GM12875 (cell line): ENCODE measurements around the gene ZDHHC14.

Experiments used
- H3K4me3 ChIP-seq: one replicate; pipeline ENCODE4 v1.5.1; 2011; ENCODE audit warnings: low read depth, low read length, control low read depth
- CTCF ChIP-seq: IDR thresholded peaks from 2 replicates; pipeline ENCODE4 v1.5.1; 2011; ENCODE audit warnings: low read depth, mild to moderate bottlenecking, control low read depth, inconsistent platforms, low read length, moderate library complexity, borderline replicate concordance; ENCODE audit not compliant: insufficient read depth

The ZDHHC14 gene

GRCh38 chr6:157608221-157609075 is 227.5 kb downstream of the ZDHHC14 start:
- H3K4me3 ChIP-seq, result no peak overlapping the region
- no peak for TF ChIP-seq CTCF

- no peak for TF ChIP-seq CTCF
Observed at GRCh38 chr6:157609117-157609516, 228.1 kb downstream of the ZDHHC14 start.

GRCh38 chr6:157609556-157609955 is 228.6 kb downstream of the ZDHHC14 start:
- no peak for TF ChIP-seq CTCF
- no peak overlapping the region for H3K4me3 ChIP-seq

More at GRCh38 chr6:157609117-157609516, 228.1 kb downstream of the ZDHHC14 start:
- no peak overlapping the region for H3K4me3 ChIP-seq

- no peak for TF ChIP-seq CTCF
- H3K4me3 ChIP-seq, result no peak overlapping the region
Observed at GRCh38 chr6:157610451-157610999, 229.5 kb downstream of the ZDHHC14 start.

GRCh38 chr6:157611406-157611805 is 230.4 kb downstream of the ZDHHC14 start:
- no peak overlapping the region for H3K4me3 ChIP-seq
- TF ChIP-seq CTCF, result no peak

- TF ChIP-seq CTCF, result no peak
Observed at GRCh38 chr6:157613011-157613522, 232.1 kb downstream of the ZDHHC14 start.

More at GRCh38 chr6:157613011-157613522, 232.1 kb downstream of the ZDHHC14 start:
- no peak overlapping the region for H3K4me3 ChIP-seq
